Measurements from ENCODE around the gene WDR45B.

DNA sequence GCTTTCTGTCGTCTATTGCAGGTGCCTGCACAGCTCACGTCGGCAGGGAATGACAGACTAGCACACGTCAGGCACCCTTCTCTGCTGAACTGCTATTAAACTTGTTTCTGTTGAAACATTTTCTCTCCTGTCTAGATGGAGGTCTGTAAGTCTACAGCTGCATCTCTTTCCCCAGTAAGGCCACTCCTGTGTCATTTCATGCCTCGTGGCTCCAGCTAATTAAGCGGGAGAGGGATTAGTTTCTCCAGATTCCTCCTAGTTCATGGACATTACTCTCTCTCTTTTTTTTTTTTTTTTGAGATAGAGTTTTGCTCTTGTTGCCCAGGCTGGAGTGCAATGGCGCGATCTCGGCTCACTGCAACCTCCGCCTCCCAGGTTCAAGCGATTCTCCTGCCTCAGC is 74.2 kb downstream of the WDR45B start:
- TF ChIP-seq, protein P1, sequence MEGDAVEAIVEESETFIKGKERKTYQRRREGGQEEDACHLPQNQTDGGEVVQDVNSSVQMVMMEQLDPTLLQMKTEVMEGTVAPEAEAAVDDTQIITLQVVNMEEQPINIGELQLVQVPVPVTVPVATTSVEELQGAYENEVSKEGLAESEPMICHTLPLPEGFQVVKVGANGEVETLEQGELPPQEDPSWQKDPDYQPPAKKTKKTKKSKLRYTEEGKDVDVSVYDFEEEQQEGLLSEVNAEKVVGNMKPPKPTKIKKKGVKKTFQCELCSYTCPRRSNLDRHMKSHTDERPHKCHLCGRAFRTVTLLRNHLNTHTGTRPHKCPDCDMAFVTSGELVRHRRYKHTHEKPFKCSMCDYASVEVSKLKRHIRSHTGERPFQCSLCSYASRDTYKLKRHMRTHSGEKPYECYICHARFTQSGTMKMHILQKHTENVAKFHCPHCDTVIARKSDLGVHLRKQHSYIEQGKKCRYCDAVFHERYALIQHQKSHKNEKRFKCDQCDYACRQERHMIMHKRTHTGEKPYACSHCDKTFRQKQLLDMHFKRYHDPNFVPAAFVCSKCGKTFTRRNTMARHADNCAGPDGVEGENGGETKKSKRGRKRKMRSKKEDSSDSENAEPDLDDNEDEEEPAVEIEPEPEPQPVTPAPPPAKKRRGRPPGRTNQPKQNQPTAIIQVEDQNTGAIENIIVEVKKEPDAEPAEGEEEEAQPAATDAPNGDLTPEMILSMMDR (IDR thresholded peaks at IDR 0.05), result no peak
- TF ChIP-seq POLR2AphosphoS5 (IDR thresholded peaks at IDR 0.05), result no peak

Data from prostate gland (tissue), 2 donors.